Endometrium (tissue), 2 donors: ENCODE results near the gene ABCB6.

Experiments
- FAIRE-seq: peaks from 2 replicates; lab custom pipeline; 2012; peaks lifted over from hg19 to GRCh38; lab: Jason Lieb, UNC
- donor health status: control.
- donor health status: control.

ABCB6 gene

GRCh38 chr2:219168932-219169331 lies 49.8 kb downstream of the ABCB6 start:
- no peak for FAIRE-seq

GRCh38 chr2:219168526-219168925 lies 50.2 kb downstream of the ABCB6 start:
- no peak for FAIRE-seq

- no peak for FAIRE-seq
These were observed 50.8 kb downstream of the ABCB6 start for GRCh38 chr2:219167997-219168396.

DNA sequence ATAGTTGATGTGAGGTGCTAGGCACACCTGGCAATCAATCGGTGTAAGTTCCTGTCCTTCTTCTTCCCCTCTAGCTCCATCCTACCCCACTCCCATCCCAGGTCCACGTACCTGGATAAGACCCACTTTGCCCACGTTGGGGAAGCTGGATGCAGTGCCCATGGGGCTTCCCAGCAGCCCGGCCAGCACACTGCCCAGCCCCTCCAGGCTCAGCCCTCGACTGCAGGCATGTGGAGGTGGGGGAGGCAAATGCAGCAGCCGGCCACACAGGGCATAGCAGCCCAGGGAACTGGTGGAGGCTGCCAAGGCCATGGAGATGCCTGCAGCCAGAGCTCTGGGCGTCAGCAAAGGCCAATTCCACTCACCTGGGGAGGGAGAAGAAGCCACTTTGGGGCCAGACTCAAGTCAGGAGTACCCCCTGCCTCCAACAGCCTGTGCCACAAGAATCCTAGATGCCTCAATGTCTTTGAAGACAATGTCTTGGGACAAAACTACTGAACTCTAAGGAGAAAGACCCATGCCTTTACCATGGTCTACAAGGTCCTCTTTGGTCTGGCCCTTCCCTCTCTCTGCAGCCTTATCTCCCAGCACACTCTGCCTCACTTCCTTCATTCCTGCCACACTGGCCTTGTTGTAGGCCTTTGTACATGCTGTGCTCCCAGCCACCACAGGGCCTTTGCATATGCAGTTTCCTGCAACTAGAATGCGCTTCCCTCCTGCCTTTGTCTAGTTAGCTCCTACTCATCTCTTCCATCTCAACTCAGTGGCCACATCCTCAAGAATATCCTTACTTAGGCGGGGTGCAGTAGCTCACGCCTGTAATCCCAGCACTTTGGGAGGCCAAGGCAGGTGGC lies 53.5 kb downstream of the ABCB6 start:
- no peak for FAIRE-seq

DNA sequence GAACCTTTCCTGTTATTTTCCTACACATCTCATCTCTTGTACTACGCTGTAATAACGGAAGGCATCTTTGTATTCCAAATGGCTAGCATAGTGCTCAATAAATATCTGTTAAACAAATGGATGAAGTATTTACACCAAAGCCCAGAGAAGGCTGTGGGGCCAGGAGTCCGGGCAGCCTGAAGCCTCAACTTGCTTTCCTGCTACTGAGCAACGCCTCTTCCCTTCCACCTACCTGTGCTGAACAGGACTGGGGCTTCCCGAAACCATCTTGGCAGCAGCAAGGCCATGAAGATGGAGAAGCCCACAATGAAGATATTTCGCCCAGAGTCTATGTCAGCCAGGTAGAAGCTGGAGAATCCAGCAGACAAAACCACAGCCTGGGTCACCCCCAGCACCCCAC lies 55.6 kb downstream of the ABCB6 start:
- FAIRE-seq, result no peak

GRCh38 chr2:219161097-219161496 lies 57.7 kb downstream of the ABCB6 start:
- FAIRE-seq, result no peak

DNA sequence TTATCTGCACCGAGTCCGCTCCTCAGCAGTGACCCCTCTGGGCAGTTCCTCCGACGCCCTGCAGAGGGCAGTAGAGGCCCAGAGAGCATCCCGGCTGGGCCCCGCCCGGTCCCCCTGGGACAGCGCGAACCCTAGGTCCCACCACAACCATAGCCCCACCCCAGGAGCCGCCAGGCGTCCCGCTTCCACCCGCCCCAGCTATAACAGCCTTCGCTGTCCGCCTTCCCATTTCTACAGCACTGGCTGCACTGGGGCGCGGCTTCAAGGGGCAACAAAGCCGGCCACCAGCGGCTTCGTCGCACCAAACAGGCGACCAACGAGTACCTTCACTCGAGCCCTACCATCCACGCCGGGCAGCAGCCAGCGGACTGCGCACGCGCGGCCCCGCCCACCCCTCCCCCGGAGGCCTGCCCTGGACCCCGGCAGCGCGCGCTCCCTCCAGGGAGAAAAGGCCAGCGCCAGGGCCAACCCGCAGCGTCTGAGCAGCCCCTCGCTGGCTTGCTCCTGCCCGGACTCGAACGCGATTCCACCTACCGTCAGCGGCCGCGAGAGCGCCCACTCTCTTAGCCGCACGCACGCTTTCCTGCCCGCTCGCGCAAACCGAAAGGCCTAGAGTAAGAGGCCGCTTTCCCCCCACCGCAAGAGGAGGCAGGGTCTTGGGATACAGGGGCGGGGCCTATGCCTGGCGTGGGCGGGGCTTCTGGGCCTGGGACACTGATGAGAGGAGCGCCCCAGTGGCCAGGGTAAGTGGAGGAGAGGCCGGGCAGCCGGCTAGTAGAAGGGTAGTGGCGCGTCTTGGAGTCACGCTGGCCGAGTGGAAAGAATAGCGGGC lies 58.4 kb downstream of the ABCB6 start, which contains the start of gene NHEJ1:
TSS of gene NHEJ1 (minus strand) at position 630 of the 832 bp plus-strand sequence. CDS start 2,453 bp downstream, outside the sequence.
- no peak for FAIRE-seq
